Measurements from ENCODE around the gene KIF16B. TPM values are rescaled to one million over a fixed set of nuclear protein-coding genes. Genes with fewer than 3 reads are reported as not detected.
"Not testable (repeated sequence)": the region's sequence is repeated elsewhere in the genome, so short reads cannot be mapped to it uniquely, and the experiment has no call there.

Gene KIF16B
- total RNA-seq, 4 donors from 2014 or later: 8.7 to 20.6 (median 16.6) TPM

- H3K9me3 ChIP-seq: no peaks in the 10 kb centered on the region
- no peak for DNase-seq
- no peak overlapping the region for H3K27ac ChIP-seq
- H3K36me3 ChIP-seq: no peaks in the 10 kb centered on the region
- H3K4me3 ChIP-seq: no peak overlapping the region
- TF ChIP-seq POLR2A (IDR thresholded peaks at IDR 0.05) (no peak), CTCF (IDR thresholded peaks at IDR 0.05) (no peak)
- no peaks in the 10 kb centered on the region for H3K4me1 ChIP-seq
- intact Hi-C loops (cut with DNase I; ENCODE audit: low total_unique reads): no loop called here
- no peaks in the 10 kb centered on the region for H3K27me3 ChIP-seq
Observed at GRCh38 chr20:16446246-16446645, 127.0 kb downstream of the KIF16B start.

GRCh38 chr20:16445482-16445881 lies 127.8 kb downstream of the KIF16B start:
- no peak overlapping the region for H3K27ac ChIP-seq
- intact Hi-C loops (cut with DNase I; ENCODE audit: low total_unique reads): no loop called here
- no peak for DNase-seq
- TF ChIP-seq POLR2A (IDR thresholded peaks at IDR 0.05) (no peak), CTCF (IDR thresholded peaks at IDR 0.05) (no peak)
- H3K9me3 ChIP-seq: no peaks in the 10 kb centered on the region
- no peaks in the 10 kb centered on the region for H3K4me1 ChIP-seq
- no peaks in the 10 kb centered on the region for H3K27me3 ChIP-seq
- H3K36me3 ChIP-seq: no peaks in the 10 kb centered on the region
- H3K4me3 ChIP-seq: no peak overlapping the region

GRCh38 chr20:16444057-16444777 lies 129.0 kb downstream of the KIF16B start:
- Histone ChIP-seq H3K4me1 (no peaks in the 10 kb centered on the region), H3K36me3 (no peaks in the 10 kb centered on the region), H3K27ac (no peak overlapping the region), H3K9me3 (no peaks in the 10 kb centered on the region), H3K4me3 (no peak overlapping the region), H3K27me3 (no peaks in the 10 kb centered on the region)
- intact Hi-C loops (cut with DNase I; ENCODE audit: low total_unique reads): no loop called here
- DNase-seq: no peak
- TF ChIP-seq POLR2A (IDR thresholded peaks at IDR 0.05): no peak
- TF ChIP-seq CTCF (IDR thresholded peaks at IDR 0.05): no peak

- DNase-seq: no peak
- H3K4me3 ChIP-seq: no peak overlapping the region
- TF ChIP-seq POLR2A (IDR thresholded peaks at IDR 0.05): no peak
- no peak for TF ChIP-seq CTCF (IDR thresholded peaks at IDR 0.05)
- H3K27ac ChIP-seq: no peak overlapping the region
- no peaks in the 10 kb centered on the region for H3K27me3 ChIP-seq
- no peaks in the 10 kb centered on the region for H3K36me3 ChIP-seq
- intact Hi-C loops (cut with DNase I; ENCODE audit: low total_unique reads): no loop called here
- no peaks in the 10 kb centered on the region for H3K4me1 ChIP-seq
- no peaks in the 10 kb centered on the region for H3K9me3 ChIP-seq
Observed at GRCh38 chr20:16441546-16442164, 131.6 kb downstream of the KIF16B start.

DNA sequence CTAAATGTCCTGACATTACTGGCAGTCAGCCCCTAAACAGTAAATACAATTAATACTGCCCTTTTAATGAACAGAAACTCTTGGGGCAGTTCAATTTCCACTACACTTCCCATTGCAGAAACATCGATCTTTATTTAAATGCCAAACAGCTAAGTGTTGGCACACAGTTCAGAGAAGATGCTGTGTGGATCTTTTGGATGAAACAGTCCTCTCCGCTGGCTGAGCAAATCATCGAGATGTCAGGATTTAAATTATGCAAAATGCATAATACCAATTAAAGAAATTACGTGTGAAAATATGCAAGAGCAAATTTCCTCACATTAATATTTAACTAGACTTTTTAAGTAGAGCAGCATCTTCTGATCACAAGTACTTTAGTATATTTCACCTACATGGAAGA lies 132.6 kb downstream of the KIF16B start:
- H3K27me3 ChIP-seq: no peaks in the 10 kb centered on the region
- no peaks in the 10 kb centered on the region for H3K9me3 ChIP-seq
- no peaks in the 10 kb centered on the region for H3K4me1 ChIP-seq
- intact Hi-C loops (cut with DNase I; ENCODE audit: low total_unique reads): no loop called here
- TF ChIP-seq POLR2A (IDR thresholded peaks at IDR 0.05) (no peak), CTCF (IDR thresholded peaks at IDR 0.05) (no peak)
- no peak for DNase-seq
- no peaks in the 10 kb centered on the region for H3K36me3 ChIP-seq
- no peak overlapping the region for H3K4me3 ChIP-seq
- H3K27ac ChIP-seq: no peak overlapping the region

DNA sequence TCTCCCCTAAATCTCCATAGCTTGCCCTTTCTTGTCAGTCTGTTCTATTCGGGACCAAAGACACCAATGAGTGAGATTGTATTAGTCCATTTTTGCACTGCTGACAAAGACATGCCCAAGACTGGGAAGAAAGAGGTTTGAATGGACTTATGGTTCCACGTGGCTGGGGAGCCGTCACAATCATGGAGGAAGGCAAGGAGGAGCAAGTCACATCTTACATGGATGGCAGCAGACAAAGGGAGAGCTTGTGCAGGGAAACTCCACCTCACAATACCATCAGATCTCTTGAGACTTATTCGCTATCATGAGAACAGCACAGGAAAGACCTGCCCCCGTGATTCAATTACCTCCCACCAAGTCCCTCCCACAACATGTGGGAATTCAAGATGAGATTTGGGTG lies 133.7 kb downstream of the KIF16B start:
- H3K9me3 ChIP-seq; intact Hi-C loops (cut with DNase I; ENCODE audit: low total_unique reads); H3K4me3 ChIP-seq; H3K4me1 ChIP-seq; H3K27ac ChIP-seq; H3K27me3 ChIP-seq; DNase-seq; H3K36me3 ChIP-seq: not testable (repeated sequence)

Measured in uterus (tissue), 4 donors.